NCI-H82 (cell line): ENCODE results near the gene RNF225.

Experiments used
- DNase-seq: peaks from one replicate; lab custom pipeline; 2025; lab: John Stamatoyannopoulos, UW

Gene RNF225

DNA sequence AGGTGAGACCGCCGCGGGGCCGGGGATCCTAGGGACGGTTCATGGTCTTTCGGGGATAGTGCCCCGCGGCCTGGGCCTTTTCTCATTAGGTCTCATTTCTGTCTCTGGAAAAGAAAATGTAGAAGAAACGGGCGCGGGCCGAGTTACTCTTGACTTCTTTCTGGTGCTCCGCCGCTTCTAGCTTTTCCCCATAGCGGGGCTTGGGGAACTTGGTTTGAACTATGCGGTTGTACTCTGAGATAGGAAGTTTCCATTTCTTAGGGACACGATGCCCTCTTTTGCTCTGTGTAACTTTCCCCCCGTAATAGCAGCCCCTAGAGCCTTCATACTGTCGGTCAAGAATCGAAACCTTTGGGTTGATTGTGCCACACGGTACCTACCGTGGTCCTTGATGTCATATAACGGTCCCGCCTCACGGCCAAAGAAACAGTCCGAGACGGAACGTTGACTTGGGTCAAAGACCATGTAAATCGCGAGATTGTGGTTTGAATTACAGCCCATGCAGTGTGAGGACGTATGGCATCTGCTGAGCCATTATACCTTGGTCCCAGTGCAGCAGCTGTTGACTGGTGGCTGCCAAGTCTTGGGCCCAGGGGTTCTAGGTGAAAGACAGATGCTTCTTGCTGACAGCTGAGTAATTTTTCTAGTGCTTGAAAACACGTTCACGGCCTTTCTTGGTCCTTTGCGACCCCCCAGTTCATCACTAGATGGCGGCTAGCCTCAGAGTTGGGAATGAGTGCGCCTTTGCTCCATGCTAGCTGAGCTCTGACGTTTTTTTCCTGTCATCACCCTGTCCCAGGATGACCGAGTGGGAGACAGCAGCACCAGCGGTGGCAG lies 7.9 kb upstream of the RNF225 start:
- DNase-seq, result no peak

DNA sequence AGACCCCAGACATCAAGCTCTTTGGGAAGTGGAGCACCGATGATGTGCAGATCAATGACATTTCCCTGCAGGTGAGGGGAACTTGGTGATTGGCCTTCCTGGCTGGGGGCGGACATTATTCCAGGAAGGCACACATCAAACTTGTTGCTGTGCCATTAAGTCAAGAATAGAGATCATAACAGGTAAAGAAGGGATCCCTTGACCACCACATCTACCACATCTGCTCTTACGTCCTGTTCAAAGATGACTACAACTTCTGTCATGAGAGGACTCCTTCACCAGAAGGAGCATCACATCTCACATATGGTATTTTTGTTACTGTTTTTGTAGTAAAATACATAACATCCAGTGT lies 7.3 kb upstream of the RNF225 start:
- no peak for DNase-seq

DNA sequence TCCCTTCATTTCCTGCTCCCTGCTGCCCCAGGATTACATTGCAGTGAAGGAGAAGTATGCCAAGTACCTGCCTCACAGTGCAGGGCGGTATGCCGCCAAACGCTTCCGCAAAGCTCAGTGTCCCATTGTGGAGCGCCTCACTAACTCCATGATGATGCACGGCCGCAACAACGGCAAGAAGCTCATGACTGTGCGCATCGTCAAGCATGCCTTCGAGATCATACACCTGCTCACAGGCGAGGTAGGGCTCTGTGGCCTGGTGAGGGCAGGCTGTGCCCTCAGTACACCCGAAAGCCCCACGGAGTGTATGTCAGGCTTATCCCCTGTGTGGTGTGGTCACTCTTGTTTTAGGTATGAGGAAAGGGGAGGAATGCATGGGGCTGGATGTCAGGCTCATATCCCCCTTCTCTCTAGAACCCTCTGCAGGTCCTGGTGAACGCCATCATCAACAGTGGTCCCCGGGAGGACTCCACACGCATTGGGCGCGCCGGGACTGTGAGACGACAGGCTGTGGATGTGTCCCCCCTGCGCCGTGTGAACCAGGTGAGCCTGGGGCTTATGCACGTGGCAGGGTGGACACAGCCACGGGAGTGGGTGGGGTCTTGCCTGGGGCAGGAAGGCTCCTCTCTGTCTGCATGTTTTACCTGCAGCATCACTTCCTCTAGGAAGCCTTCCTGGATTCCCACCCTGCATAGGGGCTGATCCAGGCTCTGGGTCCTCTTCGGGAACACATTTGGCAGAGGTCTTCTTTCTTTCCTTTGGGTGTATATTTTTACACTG lies 2.3 kb upstream of the RNF225 start:
- no peak for DNase-seq

DNA sequence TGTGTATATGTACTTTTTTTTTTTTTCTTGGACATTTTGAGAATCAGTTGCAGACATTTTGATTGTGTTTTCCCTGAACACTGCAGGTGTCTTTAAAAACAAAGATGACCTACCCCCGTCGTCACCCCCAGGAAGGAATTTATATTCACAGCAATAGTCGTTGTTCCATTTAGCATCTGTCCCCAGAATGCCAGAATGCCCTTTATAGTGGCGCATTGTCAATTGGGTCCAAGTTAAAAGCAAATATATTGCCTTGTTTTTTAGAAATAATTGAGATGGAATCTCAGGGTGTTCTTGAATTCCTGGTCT lies 1.8 kb upstream of the RNF225 start:
- DNase-seq, result no peak

DNA sequence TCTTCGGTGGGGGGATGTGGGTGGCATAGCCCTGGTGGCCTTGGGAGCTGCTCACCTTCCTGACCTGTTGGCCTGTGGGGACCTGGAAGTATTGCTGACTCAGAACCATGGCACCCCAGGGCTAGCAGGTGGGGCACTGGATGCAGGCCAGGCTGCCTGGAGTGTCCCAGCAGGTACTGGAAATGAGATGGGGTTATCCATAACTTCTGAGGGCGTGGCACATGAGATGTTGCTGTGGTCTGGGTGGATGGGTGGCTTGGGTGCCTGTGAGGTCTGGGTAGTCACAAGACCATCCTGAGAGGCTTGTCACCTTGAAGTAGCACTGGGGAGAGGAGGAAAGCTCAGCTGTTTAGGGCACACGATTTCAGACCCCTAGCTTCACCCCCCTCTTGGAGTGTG lies 636 bp upstream of the RNF225 start:
- no peak for DNase-seq

DNA sequence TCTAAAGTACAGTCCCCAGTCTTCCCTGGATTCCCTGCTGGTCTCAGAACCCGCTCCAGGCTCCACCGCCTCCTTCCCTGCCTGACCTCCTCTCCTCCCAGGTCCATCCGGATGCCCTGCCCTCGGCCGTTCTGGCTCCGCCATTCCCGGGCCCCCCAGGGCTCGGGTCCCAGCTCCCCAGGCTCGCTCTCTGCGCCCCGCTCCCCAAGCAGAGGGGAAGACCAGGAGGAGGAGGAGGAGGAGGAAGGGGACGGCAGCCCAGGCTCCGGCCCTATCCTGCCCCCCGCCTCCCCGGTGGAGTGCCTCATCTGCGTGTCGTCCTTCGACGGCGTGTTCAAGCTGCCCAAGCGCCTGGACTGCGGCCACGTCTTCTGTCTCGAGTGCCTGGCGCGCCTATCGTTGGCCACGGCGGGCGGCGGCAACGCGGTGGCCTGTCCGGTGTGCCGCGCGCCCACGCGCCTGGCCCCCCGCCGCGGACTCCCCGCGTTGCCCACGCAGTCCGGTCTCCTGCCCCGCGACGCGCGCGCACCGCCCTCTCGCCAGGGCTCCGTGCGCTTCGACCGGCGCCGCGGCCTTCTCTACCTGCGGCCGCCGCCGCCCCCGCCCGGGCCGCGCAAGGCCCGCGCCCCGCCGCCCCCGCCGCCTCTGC lies 647 bp downstream of the RNF225 start:
- DNase-seq, result no peak

DNA sequence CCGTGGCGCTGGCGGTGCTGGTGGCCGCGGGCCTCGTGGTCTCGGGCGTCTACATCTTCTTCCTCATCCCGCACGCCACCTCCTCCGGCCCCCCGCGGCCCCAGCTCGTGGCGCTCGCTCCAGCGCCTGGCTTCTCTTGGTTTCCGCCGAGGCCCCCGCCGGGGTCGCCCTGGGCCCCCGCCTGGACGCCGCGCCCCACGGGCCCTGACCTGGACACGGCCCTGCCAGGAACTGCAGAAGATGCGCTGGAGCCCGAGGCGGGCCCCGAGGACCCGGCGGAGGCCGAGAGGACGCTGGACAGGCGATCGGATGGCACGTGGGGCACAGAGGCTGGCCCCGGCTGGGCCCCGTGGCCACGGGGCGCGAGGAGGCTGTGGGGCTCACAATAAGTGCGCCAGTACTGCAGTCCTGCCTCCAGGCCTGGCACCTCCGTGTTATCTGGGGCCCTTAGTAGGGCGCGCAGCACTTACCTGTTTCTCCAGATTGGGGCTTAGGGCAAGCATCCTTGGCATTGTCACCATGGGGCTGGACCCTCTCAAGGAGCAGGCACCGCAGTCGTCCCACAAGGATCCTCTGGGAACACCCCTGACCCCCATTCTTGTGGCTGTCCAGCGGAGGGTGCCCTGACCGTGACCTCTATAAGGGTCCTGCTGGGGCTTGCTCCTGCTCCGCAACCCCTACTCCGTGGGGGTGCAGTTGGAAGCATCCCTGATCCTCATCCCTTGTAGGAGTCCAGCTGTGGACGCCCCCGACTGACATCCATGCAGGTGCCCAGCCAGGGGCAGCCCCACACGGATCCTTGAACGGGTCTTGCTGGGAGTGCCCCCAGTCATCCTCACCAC lies 1.5 kb downstream of the RNF225 start:
- no peak for DNase-seq

DNA sequence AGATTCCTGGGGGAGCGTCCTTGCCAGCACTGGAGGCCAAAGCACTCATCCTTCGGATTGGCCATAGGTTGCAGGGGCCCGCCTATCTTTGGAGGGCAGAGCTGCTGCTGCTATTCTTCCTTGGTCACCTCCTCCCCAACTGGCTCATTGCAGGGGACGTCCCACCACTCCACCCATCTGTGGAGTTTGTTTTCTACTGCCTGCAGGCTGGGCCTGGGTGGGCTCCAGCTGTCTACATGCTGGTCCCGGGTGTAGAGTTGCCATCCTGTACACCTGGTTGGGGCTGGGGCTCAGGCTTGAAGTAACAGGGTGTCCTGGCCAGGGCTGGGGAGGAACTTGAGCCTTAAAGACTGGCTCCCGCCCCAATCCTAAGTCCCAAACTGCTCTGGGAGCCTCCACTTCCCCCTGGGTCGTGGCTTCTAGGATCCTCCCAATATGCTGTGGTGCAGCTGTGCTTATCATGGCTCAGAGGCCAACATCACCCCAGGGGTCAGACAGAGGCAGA lies 2.1 kb downstream of the RNF225 start:
- no peak for DNase-seq

DNA sequence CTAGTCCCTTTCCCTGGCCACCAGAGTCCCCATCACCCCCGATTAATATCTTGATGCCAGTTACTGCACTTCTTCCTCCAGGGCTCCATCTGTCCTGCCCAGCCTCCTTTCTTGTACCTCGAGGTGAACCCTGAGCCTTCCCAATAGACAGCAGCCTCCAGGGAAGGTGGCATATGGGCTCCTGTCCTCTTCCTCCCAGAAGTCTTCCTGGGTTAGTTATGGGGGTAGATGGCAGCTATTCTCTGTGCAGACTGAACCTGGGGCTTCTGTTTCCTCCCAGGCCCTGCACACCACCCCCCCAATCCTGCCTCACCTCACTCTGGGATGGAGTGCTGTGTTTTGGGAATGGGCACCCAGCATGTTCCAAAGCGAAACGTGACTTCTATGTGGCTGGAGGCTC lies 2.6 kb downstream of the RNF225 start:
- no peak for DNase-seq

DNA sequence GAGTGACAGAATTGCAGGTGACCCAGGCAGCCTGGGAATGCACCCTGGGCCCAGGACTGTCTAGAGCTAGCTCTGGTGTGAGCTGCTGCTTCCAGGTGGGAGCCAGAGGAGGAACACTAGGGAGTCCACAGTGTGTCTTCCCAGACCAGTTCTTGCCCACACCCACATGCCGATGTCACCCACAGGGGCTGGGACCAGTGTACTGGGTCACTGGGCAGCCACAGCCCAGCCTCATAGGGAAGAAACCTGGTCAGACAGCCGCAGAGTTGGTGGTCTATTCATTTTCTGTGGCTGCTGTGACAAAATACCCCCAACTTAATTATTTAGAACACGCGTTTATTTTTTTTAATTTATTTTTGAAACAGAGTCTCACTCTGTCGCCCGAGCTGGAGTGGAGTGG lies 3.1 kb downstream of the RNF225 start:
- no peak for DNase-seq

DNA sequence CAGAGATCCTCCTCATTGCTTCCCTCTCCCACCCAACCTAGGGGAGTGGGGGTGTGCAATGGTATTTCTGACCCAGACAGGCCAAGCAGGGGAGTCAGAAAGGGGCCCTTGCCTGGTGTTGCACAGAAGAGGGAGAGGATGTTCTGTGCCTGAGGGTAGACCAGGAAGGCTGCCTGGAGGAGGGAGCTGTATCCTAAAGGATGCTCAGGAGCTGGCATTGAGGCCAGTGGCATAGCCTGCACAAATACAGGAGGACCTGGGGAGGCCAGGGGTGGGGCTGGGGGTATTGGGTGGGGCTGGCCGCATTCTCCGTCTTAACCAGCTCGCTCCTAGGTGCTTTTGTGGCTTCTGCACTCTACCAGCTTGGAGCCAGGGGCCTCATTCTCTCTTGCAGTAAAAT lies 4.4 kb downstream of the RNF225 start:
- no peak for DNase-seq

DNA sequence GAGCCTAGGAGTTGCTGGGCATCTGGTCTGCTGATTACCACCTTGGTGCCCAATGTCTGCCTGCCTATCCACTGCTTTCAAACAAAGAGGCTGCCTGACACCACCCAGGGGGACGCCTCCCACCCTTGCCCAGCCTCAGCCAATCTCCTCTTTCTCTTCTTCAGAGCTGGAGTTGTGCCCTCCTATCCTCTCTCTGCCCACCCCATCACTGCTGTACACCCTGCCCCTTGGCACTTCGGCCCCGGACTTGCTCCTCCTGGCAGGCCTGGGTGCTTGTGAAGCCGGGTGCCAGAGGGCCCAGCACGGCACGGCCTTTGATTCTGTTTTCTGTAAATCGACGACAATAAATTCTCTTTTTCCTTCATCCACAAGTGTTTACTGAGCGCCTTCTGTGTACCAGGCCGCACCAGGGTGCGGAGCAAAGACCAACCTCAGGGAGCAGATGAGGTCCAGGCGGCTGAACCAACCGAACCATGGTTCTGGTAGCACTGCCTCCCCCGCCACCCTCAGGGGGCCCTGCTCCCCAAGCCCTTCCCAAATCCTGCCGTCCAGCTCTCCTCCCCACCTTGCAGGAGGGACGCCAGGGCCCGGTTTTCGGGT lies 5.0 kb downstream of the RNF225 start:
- DNase-seq, result peak; percentile 27

DNA sequence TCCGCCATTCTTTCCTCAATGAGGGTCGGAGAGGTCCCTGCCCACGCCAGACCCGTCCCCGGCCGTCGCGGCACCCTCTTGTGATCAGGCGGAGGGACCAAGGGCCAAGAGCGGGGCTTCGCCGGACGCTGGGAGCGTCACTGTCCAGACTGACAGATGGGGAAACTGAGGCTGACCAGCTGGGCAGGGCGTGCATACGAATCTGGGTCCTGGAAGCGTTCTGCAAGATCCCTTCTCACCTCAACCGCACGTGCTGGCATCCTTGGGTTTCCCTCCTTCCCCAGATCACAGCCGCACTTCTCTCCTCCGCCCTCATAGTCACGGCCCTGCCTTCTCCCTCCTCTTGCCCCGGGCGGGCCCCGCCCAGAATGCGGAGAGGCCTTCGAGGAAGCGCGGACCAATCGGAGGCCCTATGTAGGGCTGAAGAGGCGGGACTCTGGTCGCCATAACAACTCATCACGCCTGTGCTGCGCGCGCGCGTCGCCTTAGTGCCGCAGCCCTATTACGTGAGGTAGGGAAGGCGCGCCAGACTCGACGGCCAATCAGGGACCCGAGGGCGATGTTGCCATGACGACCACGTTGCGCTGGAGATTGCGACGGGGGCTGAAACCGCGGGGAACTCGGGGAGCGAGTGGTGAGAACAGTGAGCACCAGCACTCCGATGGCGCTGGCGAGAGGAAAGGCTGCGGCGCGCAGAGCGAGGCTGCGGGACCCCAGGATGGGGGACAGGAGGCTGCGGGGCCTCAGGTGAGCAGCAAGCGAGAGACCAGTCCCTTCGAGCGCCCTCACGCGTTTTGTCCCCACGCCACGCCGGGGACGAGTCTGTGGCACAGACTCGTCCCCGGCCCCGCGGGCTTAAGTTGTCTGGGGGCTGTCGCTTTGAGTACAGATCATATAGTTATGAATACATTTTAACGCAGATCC lies 5.7 kb downstream of the RNF225 start:
- DNase-seq, result peak; percentile 100

DNA sequence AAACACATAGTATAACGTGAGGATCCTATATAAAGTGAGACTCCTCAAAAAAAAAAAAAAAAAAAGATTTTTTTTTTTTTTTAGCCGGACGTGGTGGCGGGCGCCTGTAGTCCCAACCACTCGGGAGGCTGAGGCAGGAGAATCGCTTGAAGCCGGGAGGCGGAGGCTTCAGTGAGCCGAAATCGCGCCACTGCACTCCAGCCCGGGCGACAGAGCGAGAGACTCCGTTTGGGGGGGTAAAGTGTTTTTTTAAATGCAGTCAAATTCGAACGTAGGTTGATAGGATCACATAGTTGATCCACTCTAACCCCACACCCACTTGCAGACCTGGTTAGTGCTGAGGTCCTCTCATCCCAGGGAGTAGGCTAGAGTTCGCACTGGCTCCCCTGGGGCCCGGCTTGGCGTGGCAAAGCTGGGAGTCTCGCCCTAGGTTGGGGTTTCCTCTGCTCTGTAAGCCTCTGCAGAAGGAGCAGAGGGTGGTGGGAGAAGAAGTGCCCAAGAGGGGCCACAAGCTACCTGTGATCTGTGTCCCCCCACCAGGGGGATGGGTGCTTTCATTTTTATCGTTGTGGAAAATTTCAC lies 6.5 kb downstream of the RNF225 start:
- DNase-seq, result peak; percentile 39

DNA sequence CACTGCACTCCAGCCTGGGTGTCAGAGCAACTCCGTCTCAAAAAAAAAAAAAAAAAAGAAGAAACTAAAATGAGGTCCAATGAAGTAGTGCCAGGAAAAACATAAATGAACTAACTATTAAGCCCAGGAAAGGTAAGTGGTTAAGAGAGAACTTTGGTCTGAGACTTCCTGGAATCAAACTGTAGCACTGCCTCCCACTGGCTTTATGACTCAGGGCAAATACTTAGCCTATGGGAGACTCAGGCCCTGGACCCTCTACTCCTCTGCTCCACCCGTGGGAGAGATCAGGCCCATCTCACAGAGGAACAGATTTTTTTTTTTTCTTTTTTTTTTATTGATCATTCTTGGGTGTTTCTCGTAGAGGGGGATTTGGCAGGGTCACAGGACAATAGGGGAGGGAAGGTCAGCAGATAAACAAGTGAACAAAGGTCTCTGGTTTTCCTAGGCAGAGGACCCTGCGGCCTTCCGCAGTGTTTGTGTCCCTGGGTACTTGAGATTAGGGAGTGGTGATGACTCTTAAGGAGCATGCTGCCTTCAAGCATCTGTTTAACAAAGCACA lies 8.5 kb downstream of the RNF225 start:
- peak; percentile 60 for DNase-seq

DNA sequence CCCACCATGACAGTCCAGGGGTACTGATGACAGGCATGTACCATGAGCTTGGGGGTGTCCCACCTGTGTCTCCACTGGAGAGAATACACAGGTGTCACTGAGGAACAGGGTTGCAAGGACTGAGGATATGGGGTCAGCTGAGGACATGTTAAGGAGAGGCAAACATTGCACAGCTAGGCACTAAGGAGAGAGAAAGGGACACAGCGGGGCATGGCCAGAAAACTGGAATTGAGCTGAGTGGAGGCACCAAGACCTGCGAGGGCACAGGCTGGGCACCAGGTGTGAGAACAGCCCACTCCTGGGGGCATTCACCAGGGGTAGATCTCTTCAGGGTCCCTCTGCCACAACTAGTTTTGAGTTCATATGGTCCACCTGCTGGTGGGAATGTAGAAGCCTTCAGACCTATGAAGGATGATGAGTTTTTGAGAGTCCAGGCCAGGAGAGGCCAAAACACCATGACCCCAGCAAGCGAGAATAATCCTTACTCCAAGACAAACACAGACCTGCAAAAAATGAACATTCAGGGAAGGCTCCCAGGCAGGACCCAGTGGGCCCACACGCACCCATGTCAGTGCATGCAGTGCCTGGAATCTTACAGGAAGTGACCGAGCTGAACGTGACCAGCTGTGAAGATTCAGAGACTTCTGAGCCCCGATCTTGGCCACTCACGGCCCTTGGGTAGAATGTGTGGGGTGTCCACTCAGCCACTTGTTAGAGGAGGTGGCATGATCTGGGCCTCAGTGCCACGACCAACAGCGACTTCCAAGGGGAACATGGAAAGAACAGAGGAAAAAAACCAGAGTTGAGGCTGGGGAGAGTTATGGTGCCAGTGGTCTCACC lies 11.6 kb downstream of the RNF225 start:
- peak; percentile 43 for DNase-seq

DNA sequence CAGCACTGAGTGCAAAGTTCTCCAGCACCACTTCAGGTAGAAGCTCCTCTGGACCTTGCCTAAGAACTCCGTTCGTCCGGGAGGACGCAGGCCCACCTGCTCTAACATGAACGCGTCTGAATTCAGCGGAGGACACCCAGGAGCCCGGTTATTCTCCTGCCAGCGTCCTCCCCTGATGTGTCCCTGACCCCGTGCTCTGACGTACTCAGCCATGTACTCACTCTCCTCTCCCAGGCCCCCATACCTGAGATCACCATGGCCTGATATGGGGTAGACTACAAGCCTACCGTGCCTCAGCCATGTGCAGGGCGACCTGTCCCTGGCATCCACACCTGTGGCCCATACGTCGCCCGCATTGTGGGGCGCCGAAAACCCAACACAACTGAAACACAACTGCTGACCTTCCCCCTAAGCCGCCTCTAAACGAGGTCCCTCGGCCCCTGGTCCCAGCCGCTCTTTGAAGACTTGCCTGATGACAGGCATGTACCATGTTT lies 12.2 kb downstream of the RNF225 start:
- DNase-seq, result peak; percentile 52

DNA sequence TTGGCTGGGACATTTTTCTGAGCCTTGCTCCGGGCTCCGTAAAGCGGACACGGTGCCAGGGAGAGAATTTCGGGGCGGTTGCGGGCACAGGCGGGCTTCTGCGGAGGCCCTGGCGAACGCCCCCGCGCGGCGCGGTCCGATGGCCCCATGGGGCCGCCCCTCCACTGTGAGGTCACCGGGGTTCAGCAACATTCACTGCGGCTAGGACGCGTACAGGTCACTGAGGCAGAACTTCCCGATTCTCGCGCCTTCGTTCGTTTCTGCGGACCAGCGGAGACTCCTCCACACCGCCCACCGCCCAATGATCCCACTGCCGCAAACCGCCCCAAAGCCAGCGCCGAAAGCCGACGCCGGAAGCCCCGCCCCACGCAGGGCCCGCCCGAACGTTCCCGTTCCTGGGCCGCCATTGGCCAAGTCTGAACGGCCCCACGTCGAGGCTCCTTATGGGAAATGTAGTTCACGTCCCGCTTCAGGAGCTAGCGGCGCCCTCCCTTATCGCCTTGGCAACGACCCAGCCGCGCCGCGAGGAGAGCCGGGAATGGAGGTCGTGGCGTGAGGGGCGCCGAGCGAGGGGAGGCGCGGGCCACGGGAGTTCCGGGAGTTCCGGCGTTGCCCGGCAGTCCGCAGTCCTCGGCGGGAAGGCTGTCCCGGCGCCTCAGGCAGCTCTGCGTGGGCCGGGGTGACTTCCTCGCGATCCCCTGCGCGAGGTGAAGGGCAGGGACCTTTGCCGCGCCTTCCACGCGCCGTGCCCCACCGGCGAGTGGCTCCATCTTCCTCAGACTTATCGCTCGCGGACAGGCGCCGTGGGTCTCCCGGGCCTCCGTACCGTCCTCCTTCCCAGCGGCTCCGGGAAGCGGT lies 12.9 kb downstream of the RNF225 start, which contains the start of gene ZNF584:
Gene ZNF584 (plus strand): TSS at position 498 of the 858 bp plus-strand sequence. CDS start 499 bp downstream, outside the sequence.
- peak; percentile 98 for DNase-seq
